HG03575 (cell line): ENCODE data around the gene PTPN4.
A peak's percentile ranks its signal among the peaks of the same experiment; 100 is the strongest.
"Not testable (repeated sequence)": the region's sequence is repeated elsewhere in the genome, so short reads cannot be mapped to it uniquely, and the experiment has no call there.

Experiments
- ATAC-seq: cut with Tn5 transposase; IDR thresholded peaks from one replicate; pipeline ENCODE4 v1.9.1; 2021; ENCODE audit not compliant: unreplicated experiment, insufficient number of reproducible peaks, low FRiP score; ENCODE audit errors: extremely low read depth

The PTPN4 gene

GRCh38 chr2:119982506-119982905, 222.8 kb downstream of the PTPN4 start:
- no peak for ATAC-seq

- ATAC-seq, result no peak
These were observed 223.4 kb downstream of the PTPN4 start for GRCh38 chr2:119983108-119983507.

DNA sequence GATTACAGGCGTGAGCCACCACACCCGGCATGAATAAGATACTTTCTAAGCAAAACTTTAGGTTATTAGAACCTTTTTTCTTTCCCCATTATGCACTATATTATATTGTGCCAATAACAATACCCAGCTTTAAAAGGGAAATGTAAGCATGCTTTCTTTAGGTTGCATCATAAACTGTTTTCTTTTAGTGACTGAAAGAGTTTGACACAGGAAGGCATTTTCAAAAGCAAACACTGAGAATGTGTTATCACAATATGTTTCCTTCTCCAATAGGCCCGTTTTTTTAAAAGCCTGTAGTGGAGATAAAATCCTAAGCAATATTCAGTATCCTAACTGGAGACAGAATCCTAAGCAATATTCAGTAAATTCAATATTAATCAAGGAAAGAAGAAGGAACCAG, 236.4 kb downstream of the PTPN4 start:
- no peak for ATAC-seq

- ATAC-seq, result not testable (repeated sequence)
These were observed 237.5 kb downstream of the PTPN4 start for GRCh38 chr2:119996896-119997891.

GRCh38 chr2:120001471-120001870, 241.7 kb downstream of the PTPN4 start:
- no peak for ATAC-seq

GRCh38 chr2:120004254-120004653, 244.5 kb downstream of the PTPN4 start:
- ATAC-seq, result no peak

DNA sequence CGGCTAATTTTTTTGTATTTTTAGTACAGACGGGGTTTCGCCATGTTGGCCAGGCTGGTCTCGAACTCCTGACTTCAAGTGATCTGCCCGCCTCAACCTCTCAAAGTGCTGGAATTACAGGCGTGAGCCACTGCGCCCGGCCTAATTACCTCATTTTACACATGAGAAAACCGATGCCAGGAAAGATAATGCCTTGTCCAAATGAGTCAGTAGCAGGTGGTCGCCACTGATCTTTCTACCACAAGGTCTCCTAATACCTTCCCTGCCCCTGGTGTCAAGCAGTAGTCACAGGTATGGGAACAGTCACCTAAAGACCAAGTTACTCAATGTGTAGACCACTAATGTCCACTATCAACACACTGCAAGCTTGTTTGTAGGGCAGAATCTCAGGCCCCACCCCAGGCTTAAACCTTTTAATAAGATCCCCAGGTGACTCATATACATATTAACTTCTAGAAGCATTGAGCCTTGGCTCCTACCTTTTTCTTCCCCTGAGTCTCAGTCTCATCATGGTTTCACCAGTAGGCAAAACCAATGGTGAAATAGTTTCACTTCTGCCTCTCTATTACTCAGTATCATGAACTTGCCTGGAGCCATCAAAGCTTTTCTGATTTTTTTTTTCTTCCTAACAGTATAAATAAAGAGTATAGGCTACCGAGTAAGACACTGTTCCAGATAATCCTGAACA, 246.3 kb downstream of the PTPN4 start:
- ATAC-seq, result peak; percentile 96

DNA sequence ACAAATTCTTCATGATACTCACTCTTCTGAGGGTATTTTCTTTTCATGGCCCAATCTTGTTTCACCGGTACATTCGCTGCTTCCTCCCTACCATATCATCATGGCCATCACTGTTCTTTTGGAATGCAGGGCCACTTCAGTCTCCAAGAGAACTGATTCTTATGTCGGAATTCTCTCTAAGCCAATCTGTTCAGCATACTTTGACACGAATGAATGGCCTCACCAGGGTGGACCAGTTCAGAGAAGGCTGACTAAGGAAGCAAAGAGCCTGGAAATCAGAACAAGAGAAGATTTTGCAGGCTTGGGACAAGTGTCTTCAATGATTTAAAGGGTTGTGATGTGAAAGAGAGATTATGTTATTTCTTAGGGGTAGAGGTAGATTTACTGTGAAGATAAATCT, 248.1 kb downstream of the PTPN4 start:
- no peak for ATAC-seq

GRCh38 chr2:120012363-120012762, 252.6 kb downstream of the PTPN4 start:
- no peak for ATAC-seq

GRCh38 chr2:120012771-120013596, 253.3 kb downstream of the PTPN4 start, which contains the start of gene EPB41L5:
TSS of gene EPB41L5 (plus strand) at chr2:120013077. CDS start at chr2:120019085, 6,008 bp downstream.
- ATAC-seq, result peak; percentile 48

GRCh38 chr2:120013597-120014223, 254.0 kb downstream of the PTPN4 start:
- no peak for ATAC-seq

GRCh38 chr2:120014226-120014980, 254.7 kb downstream of the PTPN4 start:
- ATAC-seq, result no peak

GRCh38 chr2:120016800-120017199, 257.1 kb downstream of the PTPN4 start:
- no peak for ATAC-seq

- no peak for ATAC-seq
These were observed 257.5 kb downstream of the PTPN4 start for GRCh38 chr2:120017201-120017600.

- ATAC-seq, result no peak
These were observed 258.8 kb downstream of the PTPN4 start for GRCh38 chr2:120018549-120018948.

GRCh38 chr2:120020554-120020953, 260.8 kb downstream of the PTPN4 start:
- ATAC-seq, result no peak

DNA sequence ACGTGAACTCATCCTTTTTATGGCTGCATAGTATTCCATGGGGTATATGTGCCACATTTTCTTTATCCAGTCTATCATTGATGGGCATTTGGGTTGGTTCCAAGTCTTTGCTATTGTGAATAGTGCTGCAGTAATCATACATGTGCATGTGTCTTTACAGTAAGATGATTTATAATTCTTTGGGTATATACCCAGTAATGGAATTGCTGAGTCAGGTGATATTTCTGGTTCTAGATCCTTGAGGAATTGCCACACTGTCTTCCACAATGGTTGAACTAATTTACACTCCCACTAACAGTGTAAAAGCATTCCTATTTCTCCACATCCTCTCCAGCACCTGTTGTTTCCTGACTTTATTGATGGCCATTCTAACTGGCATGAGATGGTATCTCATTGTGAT, 262.8 kb downstream of the PTPN4 start:
- ATAC-seq, result not testable (repeated sequence)

GRCh38 chr2:120026890-120027289, 267.2 kb downstream of the PTPN4 start:
- no peak for ATAC-seq
